Midbrain (tissue), 1 donor: ENCODE measurements around the gene NEUROD2.
"Not testable (repeated sequence)": the region's sequence is repeated elsewhere in the genome, so short reads cannot be mapped to it uniquely, and the experiment has no call there.

Experiments used
- DNase-seq: peaks from one replicate; lab custom pipeline; 2025; lab: John Stamatoyannopoulos, UW

Gene NEUROD2

DNA sequence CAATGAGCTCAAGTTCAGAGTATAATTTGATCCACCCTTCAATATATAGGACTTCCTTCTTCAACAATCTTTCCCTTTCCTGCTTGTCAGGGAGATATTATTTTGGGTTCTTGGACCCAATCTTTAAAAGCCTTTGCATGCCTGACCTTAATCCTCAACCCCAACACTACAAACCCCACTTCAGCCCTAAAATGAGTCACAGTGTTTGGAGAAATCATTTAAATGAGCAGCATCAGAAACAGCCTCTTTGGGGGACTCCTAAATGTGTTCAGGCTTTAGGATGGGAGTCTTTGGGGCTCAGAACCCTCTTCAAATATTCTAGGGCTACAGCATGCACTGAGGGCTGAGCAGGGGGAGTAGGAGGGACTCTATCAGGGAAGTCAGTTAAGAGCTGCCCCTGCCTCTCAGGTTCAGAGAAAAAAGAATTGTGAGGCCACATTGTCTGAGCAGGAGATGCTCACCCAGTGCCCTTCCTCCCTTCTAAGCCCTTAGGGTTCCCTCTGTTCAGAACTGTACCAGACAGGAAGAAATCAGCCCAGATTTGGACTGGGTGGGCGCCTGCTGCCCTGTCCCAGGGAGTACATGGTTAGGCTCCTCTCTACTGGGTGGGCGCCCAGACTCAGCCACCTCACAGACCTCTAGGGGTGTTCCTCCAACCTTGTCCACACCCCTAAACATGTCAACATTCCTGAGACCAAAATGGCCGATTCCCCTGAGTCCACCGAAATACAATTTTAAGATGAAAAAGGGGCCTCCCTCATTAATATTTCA is 5.0 kb downstream of the NEUROD2 start:
- DNase-seq: no peak

DNA sequence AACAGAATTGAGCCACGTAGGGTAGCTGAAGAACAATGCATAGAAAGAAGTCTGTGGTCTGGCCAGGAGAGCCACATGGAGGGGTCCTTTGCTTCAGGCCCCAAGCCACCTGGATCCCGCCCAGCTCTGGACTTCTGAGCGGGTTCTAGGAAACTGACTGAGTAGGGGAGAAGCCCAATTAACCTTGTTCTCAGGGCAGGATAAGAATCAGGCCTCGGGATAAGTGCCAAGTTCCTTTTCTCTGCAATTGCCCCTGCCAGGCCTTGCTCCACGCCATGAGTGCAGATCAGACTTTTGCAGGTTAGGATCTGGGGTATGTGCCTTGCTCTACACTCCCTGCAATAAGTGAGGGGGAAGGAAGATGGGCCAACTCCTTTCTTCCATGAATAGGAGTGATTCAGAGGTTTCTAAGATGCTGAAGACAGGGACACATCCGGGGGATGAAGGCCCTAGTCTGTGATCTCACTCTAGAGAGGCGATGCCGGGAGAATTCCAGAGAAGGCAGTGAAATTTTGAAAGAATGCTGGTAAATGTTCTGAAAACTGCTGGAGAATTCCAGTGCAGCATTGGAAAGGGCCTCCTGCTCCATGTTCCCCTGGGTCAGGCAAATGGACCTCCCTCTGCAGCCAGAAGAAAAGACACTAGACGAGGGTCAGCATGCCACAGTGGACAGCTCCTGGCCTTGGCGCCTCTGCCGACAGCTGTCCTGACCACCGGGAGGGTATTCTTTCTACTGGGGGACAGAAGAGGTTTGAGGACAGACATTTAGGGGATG is 5.8 kb downstream of the NEUROD2 start:
- no peak for DNase-seq

- DNase-seq: no peak
Observed at GRCh38 chr17:39600997-39601597, 6.6 kb downstream of the NEUROD2 start.

DNA sequence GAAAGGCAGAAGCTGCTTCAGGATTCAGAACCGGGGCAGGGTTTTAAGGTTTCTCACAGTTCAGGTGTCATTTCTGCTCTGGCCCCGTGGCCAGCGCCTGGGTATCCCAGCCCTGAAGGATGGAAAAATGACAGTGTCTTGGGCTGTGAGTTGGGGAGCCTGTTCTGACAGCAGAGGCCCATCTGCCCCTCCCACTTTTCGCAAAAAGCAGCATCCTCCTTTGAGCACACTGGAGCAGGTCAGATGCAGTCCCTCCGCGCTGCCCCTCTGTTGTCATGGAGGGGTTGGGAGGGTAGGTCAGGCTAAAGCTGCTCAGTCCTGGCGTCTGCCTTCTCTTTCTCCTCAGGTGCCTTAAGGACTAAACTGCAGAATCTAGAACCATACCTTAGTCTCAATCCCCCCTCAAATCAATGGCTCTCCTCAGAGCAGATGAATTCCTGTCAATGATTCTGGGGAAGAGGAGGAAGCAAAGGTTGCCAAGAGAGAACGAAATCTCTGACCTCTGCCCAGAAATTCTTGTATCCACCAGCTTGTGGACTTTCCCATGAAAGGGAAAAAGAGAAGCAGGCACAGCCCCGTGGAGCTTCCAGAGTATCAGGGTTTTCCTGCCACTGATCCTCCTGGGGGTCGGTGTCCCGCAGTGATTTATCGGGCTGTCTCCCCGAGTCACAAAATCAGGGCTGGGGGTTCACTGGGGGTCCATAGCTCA is 7.3 kb downstream of the NEUROD2 start:
- no peak for DNase-seq

- no peak for DNase-seq
Observed at GRCh38 chr17:39599665-39600231, 8.0 kb downstream of the NEUROD2 start.

GRCh38 chr17:39599004-39599664 is 8.6 kb downstream of the NEUROD2 start:
- no peak for DNase-seq

GRCh38 chr17:39598630-39599003 is 9.1 kb downstream of the NEUROD2 start:
- no peak for DNase-seq

- no peak for DNase-seq
Observed at GRCh38 chr17:39598047-39598481, 9.7 kb downstream of the NEUROD2 start.

- DNase-seq: no peak
Observed at GRCh38 chr17:39597372-39598046, 10.2 kb downstream of the NEUROD2 start.

- no peak for DNase-seq
Observed at GRCh38 chr17:39596543-39597267, 11.0 kb downstream of the NEUROD2 start.

DNA sequence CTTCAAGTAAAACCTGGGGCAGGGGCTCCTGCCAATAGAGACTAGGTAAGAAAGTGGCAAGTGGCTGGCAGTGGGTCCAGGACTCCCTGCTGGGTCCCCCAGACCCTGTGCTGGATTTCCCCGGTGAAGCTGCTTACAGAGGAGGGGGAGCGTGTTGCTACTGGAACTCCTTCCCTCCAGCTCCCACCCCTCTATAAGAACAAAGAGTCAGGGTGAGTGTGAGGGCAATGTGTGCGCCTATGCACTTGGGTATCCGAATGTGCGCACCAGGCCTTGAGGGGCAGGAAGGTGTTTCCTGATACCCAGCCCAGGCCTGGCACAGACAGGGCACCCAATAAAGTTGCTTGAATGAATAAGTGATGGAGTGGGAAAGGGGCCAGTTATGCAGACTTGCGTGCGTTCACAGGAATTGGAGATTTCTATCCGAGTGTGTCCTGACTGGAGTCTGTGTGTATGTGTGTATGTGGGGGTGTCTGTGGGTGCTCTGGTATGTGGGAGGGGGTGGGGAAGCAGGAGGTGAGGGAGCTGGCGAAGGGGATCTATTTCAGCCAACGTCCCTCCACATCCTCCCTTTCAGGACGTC is 11.7 kb downstream of the NEUROD2 start:
- DNase-seq: no peak

GRCh38 chr17:39595294-39595693 is 12.4 kb downstream of the NEUROD2 start:
- DNase-seq: no peak

GRCh38 chr17:39593371-39593770 is 14.3 kb downstream of the NEUROD2 start:
- DNase-seq: no peak

- no peak for DNase-seq
Observed at GRCh38 chr17:39591958-39592954, 15.5 kb downstream of the NEUROD2 start.

DNA sequence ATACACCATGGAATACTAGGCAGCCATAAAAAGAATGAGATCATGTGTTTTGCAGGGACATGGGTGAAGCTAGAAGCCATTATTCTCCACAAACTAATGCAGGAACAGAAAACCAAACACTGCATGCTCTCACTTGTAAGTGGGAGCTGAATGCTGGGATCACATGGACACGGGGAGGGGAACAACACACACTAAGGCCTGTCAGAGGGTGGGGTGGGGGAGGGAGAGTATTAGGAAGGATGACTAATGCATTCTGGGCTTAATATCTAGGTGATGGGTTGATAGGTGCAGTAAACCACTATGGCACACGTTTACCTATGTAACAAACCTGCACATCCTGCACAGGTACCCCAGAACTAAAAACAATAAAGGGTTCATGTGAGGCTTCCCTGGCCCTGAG is 17.5 kb downstream of the NEUROD2 start:
- DNase-seq: not testable (repeated sequence)

GRCh38 chr17:39582658-39583057 is 25.1 kb downstream of the NEUROD2 start:
- no peak for DNase-seq

DNA sequence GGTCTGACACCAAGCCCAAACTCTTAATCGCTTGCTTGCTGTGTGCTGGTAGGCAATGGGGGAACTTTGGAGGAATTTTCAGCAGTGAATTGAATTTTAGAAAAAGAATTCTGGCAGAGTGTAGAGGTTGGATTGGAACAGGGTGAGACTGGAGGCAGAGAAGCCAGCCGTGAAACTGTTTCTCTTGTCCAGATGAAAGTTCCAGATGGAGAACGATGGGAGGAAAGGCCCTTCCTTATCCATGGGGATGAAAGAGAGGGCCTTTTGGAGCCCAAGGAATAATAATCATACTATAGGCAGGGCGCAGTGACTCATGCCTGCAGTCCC is 26.0 kb downstream of the NEUROD2 start:
- DNase-seq: no peak

GRCh38 chr17:39581071-39581758 is 26.5 kb downstream of the NEUROD2 start:
- DNase-seq: no peak
